MCF 10A (cell line): ENCODE measurements around the gene EXOC4. TPM values are rescaled to one million over a fixed set of nuclear protein-coding genes. Genes with fewer than 3 reads are reported as not detected.

Experiments used
- BruUV-seq: library from RNA; stranded (reverse); fragments of 400-500 nt; replicated peaks from 2 replicates; lab custom pipeline; 2021; lab: Mats Ljungman, UMichigan
- CTCF ChIA-PET: fragments of 300-600 bp; sonication (Branson Sonifier 250); formaldehyde crosslinking; extraction: SDS; loops from one replicate; lab custom pipeline; 2021; ENCODE audit warnings: antibody characterized with exemption, inconsistent platforms; lab: Yijun Ruan, JAX
- POLR2A ChIA-PET: fragments of 300-600, 350-650 bp; sonication (Branson Sonifier 250); formaldehyde crosslinking; extraction: SDS; loops from one replicate; lab custom pipeline; 2020; ENCODE audit warnings: antibody characterized with exemption, inconsistent platforms; lab: Yijun Ruan, JAX
- DNase-seq: peaks from one replicate; pipeline ENCODE4 v3.0.0-alpha.2; 2018; ENCODE audit not compliant: unreplicated experiment
- H3K27ac Mint-ChIP-seq: one replicate; pipeline ENCODE4 v1.8.0; 2022; ENCODE audit warnings: mild to moderate bottlenecking, low read depth, mixed read lengths; ENCODE audit not compliant: unreplicated experiment
- H3K27me3 Mint-ChIP-seq: one replicate; pipeline ENCODE4 v1.8.0; 2022; ENCODE audit warnings: mixed read lengths; ENCODE audit not compliant: insufficient read depth, unreplicated experiment
- H3K36me3 Mint-ChIP-seq: one replicate; pipeline ENCODE4 v1.8.0; 2022; ENCODE audit warnings: mild to moderate bottlenecking, moderate library complexity, mixed read lengths; ENCODE audit not compliant: insufficient read depth, unreplicated experiment
- H3K4me1 Mint-ChIP-seq: one replicate; pipeline ENCODE4 v1.8.0; 2022; ENCODE audit warnings: mixed read lengths; ENCODE audit not compliant: insufficient read depth, unreplicated experiment
- H3K4me3 Mint-ChIP-seq: one replicate; pipeline ENCODE4 v1.8.0; 2022; ENCODE audit warnings: mild to moderate bottlenecking, moderate library complexity, mixed read lengths; ENCODE audit not compliant: unreplicated experiment
- H3K9me3 Mint-ChIP-seq: one replicate; pipeline ENCODE4 v1.8.0; 2022; ENCODE audit warnings: mixed read lengths; ENCODE audit not compliant: unreplicated experiment
- intact Hi-C: fragments of 100-400 bp; cut with micrococcal nuclease; formaldehyde crosslinking; loops from 2 replicates; pipeline ENCODE4 v1.14.1; 2022
- total RNA-seq: library from RNA; stranded (reverse); gene quantifications from 2 replicates; pipeline ENCODE4 v1.2.3, GENCODE V29; 2022
- TF ChIP-seq, protein P1 (sequence below): fragments of 200-600 bp; IDR thresholded peaks from one replicate; pipeline ENCODE4 v1.8.0; 2022; ENCODE audit warnings: antibody characterized with exemption, mild to moderate bottlenecking; ENCODE audit not compliant: unreplicated experiment

EXOC4 gene
- total RNA-seq, 1 experiment from 2014 or later = 105 TPM

DNA sequence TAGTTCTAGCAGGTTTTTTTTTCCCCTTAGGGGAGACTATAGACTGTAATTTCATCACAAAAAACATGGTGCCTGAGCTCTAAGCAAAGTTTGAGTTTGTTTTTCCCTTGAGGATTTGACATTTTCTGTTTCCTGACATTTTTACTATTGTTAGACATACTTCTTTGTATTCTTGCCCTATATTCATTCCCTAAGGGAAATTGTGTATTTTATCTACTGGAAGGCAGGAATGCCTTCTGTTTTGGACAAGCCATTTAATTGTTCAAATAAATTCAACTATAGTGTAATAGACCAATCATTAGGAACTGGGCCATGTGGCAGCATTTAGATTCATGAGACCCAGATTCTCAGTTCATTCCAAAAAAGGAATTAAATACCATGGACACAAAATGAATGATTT, 335.0 kb downstream of the EXOC4 start:
- Mint-ChIP-seq H3K9me3 (no peaks in the 10 kb centered on the region), H3K4me3 (no peak overlapping the region)
- CTCF ChIA-PET = interaction anchor here (0.7 kb wide), 1 partner anchor 1899 kb away, joined by 3 read pairs; no protein-coding TSS in a partner anchor

DNA sequence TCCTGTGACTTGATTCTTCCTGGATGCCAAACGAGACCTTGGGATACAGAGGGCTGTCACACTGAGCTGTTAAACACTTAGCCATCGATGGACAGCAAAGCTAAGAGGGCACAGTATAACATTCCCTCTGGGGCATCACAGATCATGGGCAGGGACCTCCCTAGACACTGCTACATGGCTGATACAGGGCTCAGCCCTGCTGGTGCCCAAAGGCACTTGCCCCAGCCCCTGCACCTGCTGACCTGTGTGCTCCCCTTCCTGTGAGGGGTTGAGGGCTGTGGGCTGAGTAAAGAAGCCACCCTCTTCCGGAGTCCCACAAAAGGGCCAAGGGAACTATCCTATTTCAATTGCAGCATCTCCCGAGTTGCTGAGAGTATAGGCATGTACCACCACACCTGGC, 337.9 kb downstream of the EXOC4 start:
- no peaks in the 10 kb centered on the region for H3K36me3 Mint-ChIP-seq
- POLR2A ChIA-PET = no interaction called here
- no peaks in the 10 kb centered on the region for H3K27me3 Mint-ChIP-seq
- H3K4me3 Mint-ChIP-seq = no peak overlapping the region
- intact Hi-C loops = no loop called here
- H3K4me1 Mint-ChIP-seq = no peaks in the 10 kb centered on the region
- CTCF ChIA-PET = no interaction called here
- DNase-seq = no peak
- H3K27ac Mint-ChIP-seq = no peak overlapping the region
- no peaks in the 10 kb centered on the region for H3K9me3 Mint-ChIP-seq
- TF ChIP-seq, protein P1, sequence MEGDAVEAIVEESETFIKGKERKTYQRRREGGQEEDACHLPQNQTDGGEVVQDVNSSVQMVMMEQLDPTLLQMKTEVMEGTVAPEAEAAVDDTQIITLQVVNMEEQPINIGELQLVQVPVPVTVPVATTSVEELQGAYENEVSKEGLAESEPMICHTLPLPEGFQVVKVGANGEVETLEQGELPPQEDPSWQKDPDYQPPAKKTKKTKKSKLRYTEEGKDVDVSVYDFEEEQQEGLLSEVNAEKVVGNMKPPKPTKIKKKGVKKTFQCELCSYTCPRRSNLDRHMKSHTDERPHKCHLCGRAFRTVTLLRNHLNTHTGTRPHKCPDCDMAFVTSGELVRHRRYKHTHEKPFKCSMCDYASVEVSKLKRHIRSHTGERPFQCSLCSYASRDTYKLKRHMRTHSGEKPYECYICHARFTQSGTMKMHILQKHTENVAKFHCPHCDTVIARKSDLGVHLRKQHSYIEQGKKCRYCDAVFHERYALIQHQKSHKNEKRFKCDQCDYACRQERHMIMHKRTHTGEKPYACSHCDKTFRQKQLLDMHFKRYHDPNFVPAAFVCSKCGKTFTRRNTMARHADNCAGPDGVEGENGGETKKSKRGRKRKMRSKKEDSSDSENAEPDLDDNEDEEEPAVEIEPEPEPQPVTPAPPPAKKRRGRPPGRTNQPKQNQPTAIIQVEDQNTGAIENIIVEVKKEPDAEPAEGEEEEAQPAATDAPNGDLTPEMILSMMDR = no peak
- BruUV-seq = no TSS peak

More for the DNA sequence above, 335.0 kb downstream of the EXOC4 start:
- TF ChIP-seq, protein P1 = no peak
- H3K27ac Mint-ChIP-seq = no peak overlapping the region
- intact Hi-C loops = no loop called here
- H3K36me3 Mint-ChIP-seq = no peaks in the 10 kb centered on the region
- no peaks in the 10 kb centered on the region for H3K27me3 Mint-ChIP-seq
- no peak for DNase-seq
- no TSS peak for BruUV-seq
- POLR2A ChIA-PET = interaction anchor here (0.6 kb wide), 1 partner anchor 1227 kb away, joined by 3 read pairs; no protein-coding TSS in a partner anchor
- H3K4me1 Mint-ChIP-seq = no peaks in the 10 kb centered on the region

DNA sequence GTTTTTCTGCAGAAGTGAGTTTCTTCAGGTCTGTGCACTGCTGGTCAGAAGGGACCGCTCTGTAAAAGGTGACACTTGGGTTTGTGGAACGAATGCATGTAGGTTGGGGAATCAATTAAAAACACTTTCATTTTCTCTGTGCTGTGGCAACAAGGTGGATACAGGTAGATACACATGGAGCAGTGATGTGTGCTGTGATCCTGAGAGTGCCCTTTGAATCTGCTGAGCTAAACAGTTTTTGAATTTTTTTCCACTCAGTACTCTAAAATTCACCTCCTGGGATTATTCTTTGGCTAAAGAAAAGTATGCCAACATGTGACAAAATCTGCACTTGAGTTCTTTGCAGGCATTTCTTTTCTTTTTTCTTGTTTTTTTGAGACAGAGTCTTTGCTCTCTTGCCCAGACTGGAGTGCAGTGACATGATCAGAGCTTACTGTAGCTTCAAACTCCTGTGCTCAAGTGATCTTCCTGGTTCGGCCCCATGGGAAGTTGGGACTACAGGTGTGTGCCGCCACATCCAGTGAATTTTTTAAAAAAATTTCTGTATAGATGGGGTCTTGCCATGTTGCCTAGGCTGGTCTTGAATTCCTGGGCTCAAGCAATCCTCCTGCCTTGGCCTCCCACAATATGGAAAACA, 338.9 kb downstream of the EXOC4 start:
- BruUV-seq = no TSS peak
- no peak for DNase-seq
- intact Hi-C loops = no loop called here
- no peak overlapping the region for H3K27ac Mint-ChIP-seq
- H3K4me1 Mint-ChIP-seq = no peaks in the 10 kb centered on the region
- no peaks in the 10 kb centered on the region for H3K27me3 Mint-ChIP-seq
- POLR2A ChIA-PET = no interaction called here
- H3K4me3 Mint-ChIP-seq = no peak overlapping the region
- CTCF ChIA-PET = no interaction called here
- TF ChIP-seq, protein P1 = no peak
- H3K36me3 Mint-ChIP-seq = no peaks in the 10 kb centered on the region
- no peaks in the 10 kb centered on the region for H3K9me3 Mint-ChIP-seq

DNA sequence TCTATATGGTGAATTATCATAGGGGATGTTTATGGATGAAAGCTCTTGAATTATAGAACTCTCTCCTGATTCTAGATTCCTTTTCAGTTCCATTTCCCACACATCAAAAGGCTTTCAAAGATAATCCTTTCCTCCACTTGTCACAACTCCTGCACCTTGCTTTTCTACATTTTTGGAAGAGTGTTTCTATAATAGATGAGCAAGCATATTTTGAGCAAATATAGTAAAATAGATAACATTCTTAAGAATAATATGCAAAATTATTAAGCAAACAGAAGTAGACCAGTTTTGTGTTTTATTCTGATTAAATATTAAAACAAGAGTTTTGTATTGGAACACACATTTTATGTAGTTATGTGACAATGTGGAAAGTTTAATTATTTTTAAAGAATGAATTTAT, 340.7 kb downstream of the EXOC4 start:
- intact Hi-C loops = no loop called here
- Mint-ChIP-seq H3K27me3 (no peaks in the 10 kb centered on the region), H3K9me3 (no peaks in the 10 kb centered on the region), H3K36me3 (no peaks in the 10 kb centered on the region), H3K4me3 (no peak overlapping the region), H3K4me1 (no peaks in the 10 kb centered on the region), H3K27ac (no peak overlapping the region)
- ChIA-PET POLR2A (no interaction called here), CTCF (no interaction called here)
- no TSS peak for BruUV-seq
- no peak for DNase-seq
- TF ChIP-seq, protein P1 = no peak
